Measurements from ENCODE around the gene UCP2. TPM values are rescaled to one million over a fixed set of nuclear protein-coding genes. Genes with fewer than 3 reads are reported as not detected.
A peak's percentile ranks its signal among the peaks of the same experiment; 100 is the strongest.

Gene UCP2
- total RNA-seq, 5 donors from 2014 or later (not counting 1 experiment from before 2014, with no cell fraction given): 241 to 754 (median 311) TPM

DNA sequence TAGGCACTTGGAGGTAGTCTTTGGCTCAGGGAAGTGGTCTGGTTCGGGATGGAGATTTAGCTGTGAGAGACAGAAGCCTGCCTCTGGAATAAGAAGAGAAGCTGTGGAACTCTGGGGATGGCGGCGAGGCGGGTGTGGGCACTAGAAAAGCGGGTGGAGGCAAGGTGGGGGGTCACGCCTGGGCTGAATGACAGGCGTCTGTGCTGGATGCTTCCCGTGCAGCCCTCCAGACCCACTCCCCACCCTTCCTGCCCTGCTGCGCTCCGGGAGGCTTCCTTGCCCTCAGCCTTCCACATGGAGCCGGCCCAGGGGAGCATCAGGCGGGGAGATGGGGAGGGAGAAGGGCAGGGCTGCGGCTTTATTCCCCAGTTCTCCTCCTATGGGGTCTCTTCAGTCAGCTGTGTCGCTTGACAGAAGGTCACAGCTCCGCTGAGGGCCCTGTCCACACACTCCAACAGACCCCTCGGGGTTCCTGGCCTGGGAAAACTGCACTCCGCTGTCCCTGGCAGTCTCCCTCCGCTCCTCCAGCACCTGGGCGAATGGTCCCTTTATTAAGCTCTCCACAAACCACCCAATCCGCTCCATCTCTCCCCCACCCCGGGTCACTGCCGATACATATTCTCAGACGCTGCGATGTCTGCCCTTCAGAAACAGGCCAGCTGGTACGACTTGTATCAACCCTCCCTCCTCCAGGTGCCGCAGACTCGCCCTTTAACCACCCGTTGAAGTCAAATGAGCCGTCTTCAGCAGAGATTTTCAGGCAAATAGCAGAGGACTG is 25.6 kb downstream of the UCP2 start:
- no peak overlapping the region for H3K27ac Mint-ChIP-seq
- POLR2A ChIA-PET: no interaction called here
- DNase-seq (no peak), ATAC-seq (replicated peaks in 1 of 4) (peak in 2 of 4 experiments; percentile 19 to 24)
- H3K9me3 Mint-ChIP-seq: no peaks in the 10 kb centered on the region
- Histone ChIP-seq H3K4me1 (ENCODE audit: control insufficient read depth in 1 of 2, extremely low read depth in 1 of 2, insufficient read depth in 2 of 2, low read length in 2 of 2) (peaks cover 0 to 4% of the 10 kb centered on the region in 2 experiments), H3K9me3 (no peaks in the 10 kb centered on the region), H3K4me3 (ENCODE audit: control insufficient read depth in 1 of 2, extremely low read depth in 1 of 2, low read length in 1 of 2) (no peak overlapping the region), H3K27ac (ENCODE audit: low read length) (no peak overlapping the region), H3K27me3 (replicated peaks in 1 of 2; ENCODE audit: control insufficient read depth in 2 of 2, extremely low read depth in 1 of 2, insufficient read depth in 2 of 2, low read length in 1 of 2) (peaks cover 0 to 24% of the 10 kb centered on the region in 2 experiments), H3K36me3 (ENCODE audit: control insufficient read depth in 2 of 2, extremely low read depth in 1 of 2, insufficient read depth in 1 of 2, low read length in 1 of 2) (no peaks in the 10 kb centered on the region)
- H3K4me3 Mint-ChIP-seq: peak overlapping the region in 2 of 3 donors; percentile 34 to 54
- H3K4me1 Mint-ChIP-seq: peaks cover 5 to 6% (median 5%) of the 10 kb centered on the region in 3 donors
- 52% methylated on average over 11 of the region's 29 CpGs for WGBS (ENCODE audit: insufficient coverage)
- H3K27me3 Mint-ChIP-seq: peaks cover 11 to 13% of the 10 kb centered on the region in 2 donors
- no peaks in the 10 kb centered on the region for H3K36me3 Mint-ChIP-seq
- CTCF ChIA-PET: interaction anchor here in 1 of 2 donors (0.6 kb wide), 1 partner anchor 537 kb away, joined by 3 read pairs; no protein-coding TSS in a partner anchor

DNA sequence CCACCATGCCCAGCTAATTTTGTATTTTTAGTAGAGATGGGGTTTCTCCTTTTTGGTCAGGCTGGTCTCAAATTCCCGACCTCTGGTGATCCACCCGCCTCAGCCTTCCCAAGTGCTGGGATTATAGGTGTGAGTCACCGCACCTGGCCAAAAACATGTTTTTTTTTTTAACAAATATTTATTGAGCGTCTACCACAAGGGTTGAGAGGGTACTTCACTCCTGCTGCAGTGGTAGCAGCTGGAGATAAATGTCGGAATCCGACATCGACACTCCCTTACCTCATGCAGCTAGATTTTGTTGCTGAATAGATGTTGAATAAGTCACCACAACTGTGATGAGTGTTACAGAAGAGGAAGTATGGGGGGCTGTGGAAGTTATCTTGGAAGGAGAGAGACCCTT is 30.8 kb downstream of the UCP2 start:
- CTCF ChIA-PET: no interaction called here
- POLR2A ChIA-PET: no interaction called here

DNA sequence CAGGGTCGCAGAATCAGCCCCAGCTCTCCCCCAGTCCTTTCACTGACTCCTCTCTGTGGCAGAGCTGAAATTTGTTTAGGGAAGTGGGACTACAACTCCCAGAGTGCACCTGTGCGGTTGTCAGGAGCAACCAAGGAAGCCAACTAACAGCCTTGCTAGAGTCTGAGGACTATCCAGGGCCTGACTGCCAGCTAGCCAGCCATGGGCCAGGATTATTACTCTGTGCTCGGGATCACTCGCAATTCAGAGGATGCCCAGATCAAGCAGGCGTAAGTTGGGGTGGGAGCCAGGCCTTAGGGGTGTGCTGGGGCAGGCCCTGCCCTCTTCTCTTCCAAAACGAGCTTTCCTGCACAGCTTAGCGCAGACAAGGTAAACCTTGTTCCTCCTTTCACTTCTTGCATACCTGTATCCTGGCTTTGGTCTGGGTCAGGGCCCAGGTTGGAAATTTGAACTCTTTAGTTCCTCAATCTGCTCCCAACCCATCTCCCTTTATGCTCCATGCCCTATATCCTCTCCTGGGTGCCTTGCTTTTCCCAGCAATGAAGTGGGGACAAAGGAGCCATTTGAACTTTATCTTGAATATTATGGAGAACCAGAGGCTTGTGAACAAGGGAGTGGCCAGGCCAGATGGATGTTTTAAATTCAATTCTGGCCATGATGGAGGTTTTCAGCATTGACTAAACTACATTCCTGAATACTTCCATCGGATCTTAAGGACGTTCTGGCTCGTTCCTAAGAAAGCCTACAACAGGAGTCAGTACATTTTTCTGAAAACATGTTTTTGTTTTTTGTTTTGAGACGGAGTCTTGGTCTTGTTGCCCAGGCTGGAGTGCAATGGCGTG is 31.6 kb downstream of the UCP2 start, which contains the start of gene DNAJB13:
TSS of gene DNAJB13 (plus strand) at position 158 of the 842 bp plus-strand sequence. CDS start at position 202, 44 bp downstream.
- CTCF ChIA-PET: no interaction called here
- no peaks in the 10 kb centered on the region for H3K36me3 ChIP-seq (ENCODE audit: control insufficient read depth in 2 of 2, extremely low read depth in 1 of 2, insufficient read depth in 1 of 2, low read length in 1 of 2)
- ATAC-seq (replicated peaks in 1 of 4) (peak in 2 of 4 experiments; percentile 38 to 66), DNase-seq (peak in 6 of 35 experiments; percentile 8 to 36 (median 28))
- H3K4me3 ChIP-seq (ENCODE audit: control insufficient read depth in 1 of 2, extremely low read depth in 1 of 2, low read length in 1 of 2): no peak within 1 kb of the TSS
- H3K4me1 ChIP-seq (ENCODE audit: control insufficient read depth in 1 of 2, extremely low read depth in 1 of 2, insufficient read depth in 2 of 2, low read length in 2 of 2): no peaks in the 10 kb centered on the region
- WGBS (ENCODE audit: insufficient coverage): 92% methylated on average over 8 of the region's 12 CpGs
- POLR2A ChIA-PET: no interaction called here
- Mint-ChIP-seq H3K27ac (no peak within 1 kb of the TSS), H3K4me1 (no peaks in the 10 kb centered on the region), H3K36me3 (no peaks in the 10 kb centered on the region), H3K9me3 (no peaks in the 10 kb centered on the region), H3K4me3 (no peak within 1 kb of the TSS), H3K27me3 (peaks cover 6 to 8% of the 10 kb centered on the region in 2 donors)
- H3K27ac ChIP-seq (ENCODE audit: low read length): no peak within 1 kb of the TSS
- no peaks in the 10 kb centered on the region for H3K9me3 ChIP-seq
- peaks cover 0 to 5% of the 10 kb centered on the region in 2 experiments for H3K27me3 ChIP-seq (replicated peaks in 1 of 2; ENCODE audit: control insufficient read depth in 2 of 2, extremely low read depth in 1 of 2, insufficient read depth in 2 of 2, low read length in 1 of 2)

More for the DNA sequence above, 30.8 kb downstream of the UCP2 start:
- ATAC-seq (replicated peaks in 1 of 4) (no peak), DNase-seq (no peak)
- H3K27ac ChIP-seq (ENCODE audit: low read length): no peak overlapping the region
- Mint-ChIP-seq H3K9me3 (no peaks in the 10 kb centered on the region), H3K4me3 (no peak overlapping the region), H3K27me3 (peaks cover 6 to 11% of the 10 kb centered on the region in 2 donors), H3K27ac (no peak overlapping the region), H3K4me1 (no peaks in the 10 kb centered on the region), H3K36me3 (no peaks in the 10 kb centered on the region)
- no peaks in the 10 kb centered on the region for H3K36me3 ChIP-seq (ENCODE audit: control insufficient read depth in 2 of 2, extremely low read depth in 1 of 2, insufficient read depth in 1 of 2, low read length in 1 of 2)
- H3K9me3 ChIP-seq: no peaks in the 10 kb centered on the region
- H3K27me3 ChIP-seq (replicated peaks in 1 of 2; ENCODE audit: control insufficient read depth in 2 of 2, extremely low read depth in 1 of 2, insufficient read depth in 2 of 2, low read length in 1 of 2): peaks cover 0 to 7% of the 10 kb centered on the region in 2 experiments
- WGBS (ENCODE audit: insufficient coverage): no CpG with 5 or more reads among the region's 7 CpGs
- no peaks in the 10 kb centered on the region for H3K4me1 ChIP-seq (ENCODE audit: control insufficient read depth in 1 of 2, extremely low read depth in 1 of 2, insufficient read depth in 2 of 2, low read length in 2 of 2)
- no peak overlapping the region for H3K4me3 ChIP-seq (ENCODE audit: control insufficient read depth in 1 of 2, extremely low read depth in 1 of 2, low read length in 1 of 2)

DNA sequence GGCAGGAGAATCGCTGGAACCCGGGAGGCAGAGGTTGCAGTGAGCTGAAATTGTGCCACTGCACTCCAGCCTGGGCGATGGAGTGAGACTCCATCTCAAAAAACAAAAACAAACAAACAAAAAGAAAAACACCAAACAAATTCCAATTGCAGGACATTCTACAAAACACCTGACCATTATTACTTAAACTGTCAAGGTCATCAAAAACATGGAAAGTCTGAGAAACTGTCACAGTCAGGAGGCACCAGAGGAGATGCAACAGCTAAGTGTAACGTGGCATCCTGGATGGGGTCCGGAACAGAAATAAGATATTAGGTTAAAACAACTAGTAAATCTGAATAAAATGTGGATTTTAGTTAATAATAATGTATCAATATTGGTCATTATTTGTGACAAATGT is 32.7 kb downstream of the UCP2 start:
- Histone ChIP-seq H3K27ac (ENCODE audit: low read length) (no peak overlapping the region), H3K4me1 (ENCODE audit: control insufficient read depth in 1 of 2, extremely low read depth in 1 of 2, insufficient read depth in 2 of 2, low read length in 2 of 2) (no peaks in the 10 kb centered on the region), H3K36me3 (ENCODE audit: control insufficient read depth in 2 of 2, extremely low read depth in 1 of 2, insufficient read depth in 1 of 2, low read length in 1 of 2) (no peaks in the 10 kb centered on the region), H3K4me3 (ENCODE audit: control insufficient read depth in 1 of 2, extremely low read depth in 1 of 2, low read length in 1 of 2) (no peak overlapping the region), H3K27me3 (replicated peaks in 1 of 2; ENCODE audit: control insufficient read depth in 2 of 2, extremely low read depth in 1 of 2, insufficient read depth in 2 of 2, low read length in 1 of 2) (no peaks in the 10 kb centered on the region), H3K9me3 (no peaks in the 10 kb centered on the region)
- no peaks in the 10 kb centered on the region for H3K9me3 Mint-ChIP-seq
- peaks cover 2 to 4% of the 10 kb centered on the region in 2 donors for H3K27me3 Mint-ChIP-seq
- H3K36me3 Mint-ChIP-seq: no peaks in the 10 kb centered on the region
- H3K27ac Mint-ChIP-seq: no peak overlapping the region
- no peak for DNase-seq
- POLR2A ChIA-PET: no interaction called here
- 92% methylated on average over 2 of the region's 5 CpGs for WGBS (ENCODE audit: insufficient coverage)
- H3K4me3 Mint-ChIP-seq: no peak overlapping the region
- no peak for ATAC-seq (replicated peaks in 1 of 4)
- CTCF ChIA-PET: no interaction called here
- H3K4me1 Mint-ChIP-seq: no peaks in the 10 kb centered on the region

DNA sequence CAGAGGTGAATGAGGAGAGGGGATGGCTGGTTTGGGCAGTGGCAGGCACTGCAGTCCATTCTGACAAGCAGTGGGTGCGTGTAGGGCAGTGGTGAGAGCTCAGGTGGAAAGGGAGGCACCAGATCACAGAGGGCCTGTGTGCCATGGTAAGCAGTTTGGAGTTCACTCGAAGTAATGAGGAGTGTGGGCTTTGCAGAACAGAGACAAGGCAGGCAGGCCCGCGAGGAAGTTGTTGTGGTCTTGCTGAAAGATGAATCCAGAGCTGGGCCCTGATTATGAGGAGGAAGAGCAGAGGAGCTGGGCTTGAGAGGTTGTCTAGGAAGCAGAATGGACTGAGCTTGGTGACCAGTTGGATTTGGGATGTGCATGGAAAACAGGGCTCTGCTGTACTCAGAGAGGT is 33.4 kb downstream of the UCP2 start:
- WGBS (ENCODE audit: insufficient coverage): 42% methylated on average over 4 of the region's 4 CpGs
- ATAC-seq (replicated peaks in 1 of 4): no peak
- POLR2A ChIA-PET: no interaction called here

DNA sequence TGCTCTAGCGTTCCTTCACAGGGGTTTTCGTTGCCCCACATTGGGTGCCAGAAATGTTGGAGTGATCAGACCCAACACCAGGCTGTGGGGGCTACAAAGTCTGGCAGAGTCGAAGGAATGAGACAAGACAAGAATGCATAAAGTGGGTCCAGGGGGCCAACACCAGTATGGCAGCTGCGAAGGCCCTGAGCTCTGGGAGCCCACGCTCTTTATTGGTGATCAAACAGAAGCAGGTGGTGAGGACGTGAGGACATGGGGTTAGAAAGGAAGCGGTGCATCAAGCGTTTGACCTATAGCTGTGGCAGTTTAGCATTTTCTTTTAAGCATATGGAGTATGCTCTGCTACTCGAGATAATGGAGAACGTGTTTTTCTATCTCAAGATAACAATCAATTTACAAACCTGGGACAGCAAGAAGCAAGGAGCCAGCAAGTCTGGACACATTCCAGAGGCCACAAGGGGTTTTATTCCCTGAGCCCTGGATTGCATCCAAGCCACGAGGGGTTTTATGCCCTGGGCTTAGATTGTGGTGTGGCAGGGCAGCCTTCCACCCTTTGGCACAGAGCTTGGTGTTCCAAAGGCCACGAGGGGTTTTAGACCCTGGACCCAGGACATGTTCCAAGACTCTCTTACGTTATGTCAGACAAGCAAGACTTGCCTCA is 35.7 kb downstream of the UCP2 start:
- 82% methylated on average over 6 of the region's 13 CpGs for WGBS (ENCODE audit: insufficient coverage)
- Mint-ChIP-seq H3K4me3 (no peak overlapping the region), H3K27me3 (peaks cover 2 to 4% of the 10 kb centered on the region in 2 donors), H3K4me1 (no peaks in the 10 kb centered on the region), H3K9me3 (no peaks in the 10 kb centered on the region), H3K36me3 (no peaks in the 10 kb centered on the region), H3K27ac (no peak overlapping the region)
- no peak for DNase-seq
- H3K9me3 ChIP-seq: no peaks in the 10 kb centered on the region
- H3K4me3 ChIP-seq (ENCODE audit: control insufficient read depth in 1 of 2, extremely low read depth in 1 of 2, low read length in 1 of 2): no peak overlapping the region
- H3K4me1 ChIP-seq (ENCODE audit: control insufficient read depth in 1 of 2, extremely low read depth in 1 of 2, insufficient read depth in 2 of 2, low read length in 2 of 2): no peaks in the 10 kb centered on the region
- ChIA-PET CTCF (no interaction called here), POLR2A (no interaction called here)
- H3K27ac ChIP-seq (ENCODE audit: low read length): no peak overlapping the region
- H3K27me3 ChIP-seq (replicated peaks in 1 of 2; ENCODE audit: control insufficient read depth in 2 of 2, extremely low read depth in 1 of 2, insufficient read depth in 2 of 2, low read length in 1 of 2): no peaks in the 10 kb centered on the region
- H3K36me3 ChIP-seq (ENCODE audit: control insufficient read depth in 2 of 2, extremely low read depth in 1 of 2, insufficient read depth in 1 of 2, low read length in 1 of 2): no peaks in the 10 kb centered on the region
- no peak for ATAC-seq (replicated peaks in 1 of 4)

More for the DNA sequence above, 33.4 kb downstream of the UCP2 start:
- H3K4me1 ChIP-seq (ENCODE audit: control insufficient read depth in 1 of 2, extremely low read depth in 1 of 2, insufficient read depth in 2 of 2, low read length in 2 of 2): no peaks in the 10 kb centered on the region
- Mint-ChIP-seq H3K27ac (no peak overlapping the region), H3K27me3 (peaks cover 2 to 4% of the 10 kb centered on the region in 2 donors), H3K9me3 (no peaks in the 10 kb centered on the region), H3K36me3 (no peaks in the 10 kb centered on the region), H3K4me3 (no peak overlapping the region), H3K4me1 (no peaks in the 10 kb centered on the region)
- CTCF ChIA-PET: no interaction called here
- H3K27ac ChIP-seq (ENCODE audit: low read length): no peak overlapping the region
- DNase-seq: no peak
- H3K4me3 ChIP-seq (ENCODE audit: control insufficient read depth in 1 of 2, extremely low read depth in 1 of 2, low read length in 1 of 2): no peak overlapping the region
- no peaks in the 10 kb centered on the region for H3K27me3 ChIP-seq (replicated peaks in 1 of 2; ENCODE audit: control insufficient read depth in 2 of 2, extremely low read depth in 1 of 2, insufficient read depth in 2 of 2, low read length in 1 of 2)
- no peaks in the 10 kb centered on the region for H3K36me3 ChIP-seq (ENCODE audit: control insufficient read depth in 2 of 2, extremely low read depth in 1 of 2, insufficient read depth in 1 of 2, low read length in 1 of 2)
- no peaks in the 10 kb centered on the region for H3K9me3 ChIP-seq
